HG02588 (cell line): ENCODE measurements around the gene TIGD6.
"Not testable (repeated sequence)": the region's sequence is repeated elsewhere in the genome, so short reads cannot be mapped to it uniquely, and the experiment has no call there.

Source experiments
- ATAC-seq: cut with Tn5 transposase; IDR thresholded peaks from one replicate; pipeline ENCODE4 v1.9.1; 2021; ENCODE audit warnings: mild to moderate bottlenecking, moderate library complexity; ENCODE audit not compliant: unreplicated experiment

Gene TIGD6

GRCh38 chr5:149943177-149943949, 57.1 kb downstream of the TIGD6 start:
- not testable (repeated sequence) for ATAC-seq
